Muscle of arm (tissue), 12 donors: ENCODE results near the gene NAPEPLD. TPM values are rescaled to one million over a fixed set of nuclear protein-coding genes. Genes with fewer than 3 reads are reported as not detected.
"Not testable (repeated sequence)": the region's sequence is repeated elsewhere in the genome, so short reads cannot be mapped to it uniquely, and the experiment has no call there.

Source experiments
- DNase-seq: peaks from one replicate; pipeline ENCODE4 v3.0.0-alpha.2; 2013
- polyA plus RNA-seq, 12 donors: library from polyadenylated mRNA; unstranded; fragments of 120-200 nt; gene quantifications; one replicate each; pipeline ENCODE4 v1.2.1, GENCODE V29; 2013; ENCODE audit not compliant: insufficient read length in 12 of 12

Gene NAPEPLD
- polyA plus RNA-seq, 12 donors, result 12.0 to 30.9 (median 16.8) TPM; not detected in 1

GRCh38 chr7:103148131-103148993, 537 bp downstream of the NAPEPLD start:
- peak; percentile 11 for DNase-seq

DNA sequence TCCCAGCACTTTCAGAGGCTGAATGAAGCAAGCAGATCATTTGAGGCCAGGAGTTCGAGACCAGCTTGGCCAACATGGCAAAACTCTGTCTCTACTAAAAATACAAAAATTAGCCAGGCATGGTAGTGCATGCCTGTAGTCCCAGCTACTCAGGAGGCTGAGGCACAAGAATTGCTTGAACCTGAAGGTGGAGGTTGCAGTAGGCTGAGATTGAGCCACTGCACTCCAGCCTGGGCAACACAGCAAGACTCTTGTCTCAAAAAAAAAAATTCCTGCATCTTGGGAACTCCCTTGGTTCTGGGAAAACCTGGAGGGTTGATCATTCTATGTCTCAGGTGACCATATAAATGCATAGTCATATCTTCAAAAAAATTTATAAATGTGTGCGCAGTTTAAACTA, 4.1 kb downstream of the NAPEPLD start:
- DNase-seq, result not testable (repeated sequence)

GRCh38 chr7:103143868-103144267, 5.0 kb downstream of the NAPEPLD start:
- no peak for DNase-seq

- DNase-seq, result no peak
Observed at GRCh38 chr7:103142494-103142893, 6.4 kb downstream of the NAPEPLD start.

DNA sequence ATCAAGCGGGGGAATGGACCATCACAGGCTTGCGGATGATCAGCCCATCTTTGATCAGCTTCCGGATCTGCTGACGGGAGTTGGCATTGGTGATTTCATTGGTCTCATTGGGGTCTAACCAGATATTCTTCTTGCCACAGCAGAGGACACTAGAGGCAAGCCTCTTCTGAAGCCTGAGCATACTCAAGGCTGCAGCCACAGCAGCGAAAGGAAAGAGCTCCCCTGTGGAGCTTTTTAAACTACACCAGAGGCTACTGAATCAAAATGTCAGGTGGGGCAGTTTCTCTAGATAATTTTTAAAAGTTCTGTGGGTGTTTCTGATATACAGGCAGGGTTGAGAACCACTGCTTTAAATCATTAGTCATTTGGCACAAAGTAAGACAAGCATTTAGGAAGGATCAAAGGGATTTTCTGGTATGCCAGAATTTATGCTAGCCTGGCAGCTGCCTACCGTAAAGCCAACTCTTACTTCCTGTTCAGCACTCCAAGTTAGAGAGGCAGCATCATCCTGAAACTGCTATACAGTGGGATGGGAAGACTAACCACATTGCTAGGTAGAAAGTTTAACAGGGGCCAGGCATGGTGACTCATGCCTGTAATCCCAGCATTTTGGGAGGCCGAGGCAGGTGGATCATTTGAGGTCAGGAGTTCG, 7.0 kb downstream of the NAPEPLD start:
- DNase-seq, result no peak

DNA sequence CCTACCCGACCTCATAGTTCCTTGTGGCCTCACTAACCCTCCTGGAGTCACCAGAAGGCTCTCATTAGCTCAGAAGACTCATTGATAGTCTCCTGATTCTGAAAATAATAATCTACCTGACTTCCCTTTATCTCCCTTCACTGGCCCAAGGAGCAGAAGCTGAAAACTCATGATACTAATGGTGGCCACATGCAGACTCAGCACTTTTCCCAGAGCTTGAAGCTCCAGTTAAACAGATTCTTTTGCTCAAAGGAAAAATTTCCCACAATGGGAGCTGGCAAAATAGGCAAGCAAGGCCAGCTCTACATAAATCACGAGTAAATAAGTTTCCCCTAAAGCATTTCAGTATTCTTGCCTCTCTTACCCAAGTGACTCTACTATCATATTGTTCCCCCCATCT, 8.2 kb downstream of the NAPEPLD start:
- no peak for DNase-seq

GRCh38 chr7:103140061-103140460, 8.8 kb downstream of the NAPEPLD start:
- no peak for DNase-seq

- DNase-seq, result no peak
Observed at GRCh38 chr7:103134836-103135554, 13.9 kb downstream of the NAPEPLD start.

GRCh38 chr7:103132995-103133688, 15.8 kb downstream of the NAPEPLD start:
- DNase-seq, result no peak

DNA sequence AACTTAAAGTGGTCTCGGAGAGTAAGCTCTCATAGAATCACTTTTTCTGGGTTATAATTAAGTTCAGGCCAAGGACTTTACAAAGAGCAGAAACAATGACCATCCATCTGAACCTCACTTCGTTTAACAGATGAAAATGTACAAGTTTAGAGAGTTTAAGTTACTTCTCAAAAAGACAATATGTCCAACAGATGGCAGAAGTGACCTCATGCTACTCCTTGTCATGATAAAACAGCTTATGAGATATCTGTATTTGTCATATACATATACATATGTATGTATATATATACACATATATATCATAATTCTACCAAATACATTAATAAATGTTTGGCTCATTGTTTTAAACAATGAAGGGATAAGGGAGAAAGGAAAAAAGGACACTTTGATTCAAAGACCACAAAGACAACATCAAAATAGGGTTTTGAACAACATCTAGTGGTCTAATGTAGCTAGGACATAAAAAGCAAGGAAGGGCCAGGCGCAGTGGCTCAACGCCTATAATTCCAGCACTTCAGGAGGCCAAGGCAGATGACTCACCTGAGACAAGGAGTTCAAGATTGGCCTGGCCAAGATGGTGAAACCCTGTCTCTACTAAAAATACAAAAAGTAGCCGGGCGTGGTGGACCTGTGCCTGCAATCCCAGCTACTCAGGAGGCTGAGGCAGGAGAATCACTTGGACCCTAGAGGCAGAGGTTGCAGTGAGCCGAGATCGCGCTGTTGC, 17.8 kb downstream of the NAPEPLD start:
- no peak for DNase-seq

DNA sequence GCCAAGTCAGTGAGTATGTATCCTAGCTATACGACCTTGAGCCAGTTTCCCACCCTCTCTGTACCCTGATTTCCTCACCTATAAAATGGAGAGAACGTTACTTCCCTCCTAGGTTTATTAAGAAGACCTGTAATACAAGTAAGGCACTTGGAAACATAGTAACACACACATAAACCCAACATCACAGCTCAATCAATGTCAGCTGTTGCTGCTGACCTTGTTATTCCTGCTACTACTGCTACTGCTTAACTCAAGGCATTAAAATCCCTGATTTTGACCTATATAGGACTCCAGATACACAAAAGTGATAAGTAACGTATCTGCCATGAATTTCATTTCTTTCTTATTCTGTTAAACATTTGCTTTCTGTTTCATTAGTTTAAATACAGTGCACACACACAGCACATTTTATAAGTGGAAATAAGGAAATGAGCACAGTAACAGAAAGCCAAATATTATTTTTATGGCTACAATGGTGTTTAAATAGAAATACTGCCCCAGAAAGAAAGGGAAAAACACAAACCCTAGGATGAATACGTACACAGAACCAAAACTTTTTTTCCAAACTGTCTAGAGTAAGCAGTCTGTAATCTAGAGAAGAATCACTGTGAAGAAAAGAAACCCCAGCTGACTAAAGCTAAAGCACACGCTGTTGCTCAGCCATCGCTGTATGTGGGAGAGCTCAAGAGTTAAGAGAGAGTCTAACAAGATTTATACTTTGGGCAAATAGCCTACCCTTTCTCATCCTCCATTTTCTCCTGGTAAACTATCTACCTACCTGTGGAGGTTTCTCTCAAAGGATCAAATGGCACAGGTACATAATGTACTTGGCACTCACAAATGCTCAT, 19.0 kb downstream of the NAPEPLD start:
- no peak for DNase-seq

DNA sequence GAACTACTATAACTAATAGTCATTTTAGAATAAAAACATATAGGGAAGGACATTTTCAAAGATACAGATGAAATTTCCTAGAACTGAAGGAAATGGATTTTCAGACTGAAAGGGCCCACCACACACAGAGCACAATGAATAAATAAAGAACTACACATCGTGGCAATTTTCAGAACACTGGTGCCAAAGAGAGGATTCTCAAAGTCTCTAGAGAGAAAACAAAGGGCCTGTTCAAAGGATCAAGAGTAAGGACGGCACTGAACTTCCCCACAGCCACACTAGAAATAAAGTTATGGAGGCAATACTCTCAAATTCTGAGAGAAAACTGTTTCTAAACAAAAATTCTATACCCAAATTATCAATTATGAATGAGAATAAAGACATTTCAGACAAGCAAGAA, 21.9 kb downstream of the NAPEPLD start:
- DNase-seq, result no peak

DNA sequence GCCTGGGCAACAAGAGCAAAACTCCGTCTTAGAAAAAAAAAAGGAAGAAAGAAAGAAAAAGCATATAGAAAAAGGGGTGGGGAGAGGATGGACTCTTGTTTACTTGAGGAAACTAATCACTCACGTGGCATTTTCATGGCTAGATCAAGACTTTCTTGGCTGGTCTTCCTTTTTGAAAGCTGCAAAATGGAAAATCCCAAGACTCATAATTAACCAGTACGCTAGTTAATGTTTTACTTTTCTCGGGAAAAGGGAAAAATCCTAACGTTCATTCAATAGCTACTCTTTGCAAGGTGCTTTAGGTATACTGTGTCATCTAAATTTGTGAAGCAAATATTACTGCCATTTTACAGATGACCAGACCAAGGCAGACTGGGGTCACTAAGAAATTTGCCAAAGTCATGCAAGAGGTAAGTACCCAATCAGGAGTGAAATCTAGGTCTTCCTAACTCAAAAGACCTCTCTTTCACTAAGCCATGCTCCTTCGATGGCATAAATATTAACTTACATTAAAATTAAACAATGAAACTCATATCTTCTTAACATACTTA, 24.4 kb downstream of the NAPEPLD start:
- no peak for DNase-seq

- no peak for DNase-seq
Observed at GRCh38 chr7:103123529-103123928, 25.4 kb downstream of the NAPEPLD start.

- DNase-seq, result no peak
Observed at GRCh38 chr7:103121641-103122040, 27.3 kb downstream of the NAPEPLD start.

DNA sequence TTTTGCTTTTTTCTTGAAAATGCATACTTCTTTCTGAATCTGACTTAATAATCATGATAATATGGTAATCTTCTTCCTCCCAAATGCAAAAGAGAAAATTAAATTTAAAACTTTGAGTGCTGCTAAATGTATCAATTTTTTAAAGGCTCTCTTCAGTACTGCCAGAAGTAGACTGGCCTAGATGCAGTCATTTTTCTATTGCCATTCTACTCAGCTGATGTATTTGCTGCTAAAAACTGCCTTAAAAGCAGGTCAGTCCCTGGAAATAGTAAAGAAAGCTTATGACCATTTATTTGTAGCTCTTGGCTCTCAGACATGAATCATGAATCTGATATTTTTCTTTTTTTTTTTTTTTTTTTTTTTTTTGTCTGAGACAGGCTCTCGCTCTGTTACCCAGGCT, 28.5 kb downstream of the NAPEPLD start:
- no peak for DNase-seq

DNA sequence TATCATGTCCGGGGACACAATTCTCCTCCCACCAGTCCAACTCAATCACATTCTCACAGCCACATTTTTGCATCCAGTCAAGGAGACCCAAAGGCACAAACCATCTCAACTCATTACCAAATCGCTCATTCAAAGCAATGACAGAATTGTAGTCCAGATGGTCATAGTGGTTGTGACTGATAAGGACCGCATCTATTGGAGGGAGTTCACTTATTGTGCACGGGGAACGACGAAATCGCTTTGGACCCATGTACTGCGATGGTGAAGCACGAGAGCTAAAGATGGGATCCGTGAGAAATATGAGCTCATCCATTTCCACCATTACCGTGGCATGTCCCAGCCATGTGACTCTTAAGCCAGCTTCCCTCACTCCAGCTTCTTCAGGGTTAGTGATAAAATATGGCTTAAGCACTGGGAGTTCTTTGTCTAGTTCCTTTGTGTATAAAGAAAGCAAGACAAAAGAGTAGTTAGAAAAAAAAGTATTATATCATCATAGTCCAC, 29.1 kb downstream of the NAPEPLD start:
- DNase-seq, result no peak

GRCh38 chr7:103117465-103117864, 31.4 kb downstream of the NAPEPLD start:
- DNase-seq, result no peak

DNA sequence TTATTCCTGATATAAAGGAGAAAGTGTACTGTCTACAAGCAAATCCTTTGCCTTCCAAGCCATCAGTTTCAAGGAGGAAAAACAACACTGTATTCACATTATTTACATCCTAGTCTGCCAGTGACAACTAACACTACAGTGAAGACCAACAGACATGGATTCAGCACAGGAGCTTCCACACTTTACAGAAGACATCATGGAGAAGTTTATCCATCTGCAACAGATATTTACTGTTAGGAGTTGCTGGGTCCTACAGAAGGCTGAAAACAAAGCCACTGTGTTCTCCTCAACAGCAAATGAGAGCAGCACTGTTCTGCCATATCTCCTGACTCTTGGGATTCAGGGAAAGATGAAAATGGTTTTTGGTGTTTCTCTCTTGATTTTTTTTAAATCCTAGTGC, 31.9 kb downstream of the NAPEPLD start:
- no peak for DNase-seq

DNA sequence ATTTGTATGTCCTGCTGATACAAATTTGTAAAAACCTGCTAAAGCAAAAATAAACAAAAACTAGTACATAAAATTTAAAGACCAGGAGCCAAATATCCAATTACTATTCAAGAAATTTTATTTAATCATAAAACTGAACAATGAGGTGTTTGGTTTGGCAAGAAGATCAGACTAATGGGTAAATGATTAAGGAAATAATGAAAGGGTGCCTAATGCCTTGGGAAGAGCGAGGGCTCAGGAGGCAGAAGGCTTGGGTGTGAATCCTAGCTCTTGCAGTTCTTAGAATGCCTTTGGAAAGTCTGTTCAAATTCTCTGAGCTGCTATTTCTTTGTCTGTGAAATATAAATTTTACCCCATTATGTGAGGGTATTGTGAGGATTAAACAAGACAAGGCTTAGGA, 32.4 kb downstream of the NAPEPLD start:
- no peak for DNase-seq
